Stimulated activated naive B cell treated with anti-CD40 and anti-IgM and Interleukin-4, amounts not matched to agents 10 μg/mL and 1 μg/mL and 100 μg/mL, for 72 hours (primary cell): Measurements from ENCODE around the gene TGFBR2.

Experiments
- ATAC-seq, 2 donors: fragments of 150-1000 bp; cut with Tn5 transposase; replicated peaks; 2 replicates each; pipeline ENCODE4 v1.10.0; 2021; ENCODE audit warnings: moderate library complexity in 1 of 2
- DNase-seq: peaks from one replicate; pipeline ENCODE4 v3.0.0; 2021
- H3K27ac Mint-ChIP-seq: one replicate; pipeline ENCODE4 v1.8.0; 2022; ENCODE audit warnings: mild to moderate bottlenecking, mixed read lengths
- H3K27me3 Mint-ChIP-seq, 2 donors: one replicate each; pipeline ENCODE4 v1.8.0; 2022; ENCODE audit warnings: mixed read lengths in 2 of 2
- H3K36me3 Mint-ChIP-seq, 2 donors: one replicate each; pipeline ENCODE4 v1.8.0; 2022; ENCODE audit warnings: mixed read lengths in 2 of 2, mild to moderate bottlenecking in 1 of 2
- H3K4me1 Mint-ChIP-seq, 2 donors: one replicate each; pipeline ENCODE4 v1.8.0; 2022; ENCODE audit warnings: mixed read lengths in 2 of 2, mild to moderate bottlenecking in 1 of 2
- H3K4me3 Mint-ChIP-seq, 2 donors: one replicate each; pipeline ENCODE4 v1.8.0; 2022; ENCODE audit warnings: mild to moderate bottlenecking in 2 of 2, mixed read lengths in 2 of 2, moderate library complexity in 1 of 2
- H3K9me3 Mint-ChIP-seq, 2 donors: one replicate each; pipeline ENCODE4 v1.8.0; 2022; ENCODE audit warnings: mixed read lengths in 2 of 2, mild to moderate bottlenecking in 1 of 2

Gene TGFBR2

GRCh38 chr3:30641416-30642251 lies 35.2 kb downstream of the TGFBR2 start:
- Mint-ChIP-seq H3K4me1 (peaks cover 60 to 88% of the 10 kb centered on the region in 2 donors), H3K27me3 (no peaks in the 10 kb centered on the region), H3K4me3 (peak overlapping the region; percentile 40 to 72), H3K27ac (peak overlapping the region; percentile 84), H3K9me3 (peaks cover 3 to 7% of the 10 kb centered on the region in 2 donors), H3K36me3 (peaks cover 30 to 45% of the 10 kb centered on the region in 2 donors)
- ATAC-seq (no peak), DNase-seq (no peak)

- peaks cover 52 to 87% of the 10 kb centered on the region in 2 donors for H3K4me1 Mint-ChIP-seq
- ATAC-seq: no peak
- no peak for DNase-seq
- peak overlapping the region; percentile 68 for H3K27ac Mint-ChIP-seq
- H3K27me3 Mint-ChIP-seq: no peaks in the 10 kb centered on the region
- H3K4me3 Mint-ChIP-seq: no peak overlapping the region
- H3K9me3 Mint-ChIP-seq: peaks cover 0 to 3% of the 10 kb centered on the region in 2 donors
- peaks cover 28 to 38% of the 10 kb centered on the region in 2 donors for H3K36me3 Mint-ChIP-seq
These were observed 36.5 kb downstream of the TGFBR2 start for GRCh38 chr3:30642849-30643361.

- peaks cover 52 to 87% of the 10 kb centered on the region in 2 donors for H3K4me1 Mint-ChIP-seq
- peak overlapping the region; percentile 44 to 71 for H3K4me3 Mint-ChIP-seq
- no peaks in the 10 kb centered on the region for H3K27me3 Mint-ChIP-seq
- ATAC-seq (peak; percentile 48 to 58), DNase-seq (peak; percentile 35)
- H3K9me3 Mint-ChIP-seq: peaks cover 0 to 3% of the 10 kb centered on the region in 2 donors
- H3K36me3 Mint-ChIP-seq: peaks cover 32 to 40% of the 10 kb centered on the region in 2 donors
- peak overlapping the region; percentile 68 for H3K27ac Mint-ChIP-seq
These were observed 37.5 kb downstream of the TGFBR2 start for GRCh38 chr3:30643763-30644462.

- Mint-ChIP-seq H3K27me3 (no peaks in the 10 kb centered on the region), H3K4me1 (peaks cover 54 to 87% of the 10 kb centered on the region in 2 donors), H3K27ac (peak overlapping the region; percentile 68), H3K36me3 (peaks cover 36 to 43% of the 10 kb centered on the region in 2 donors), H3K9me3 (peaks cover 0 to 3% of the 10 kb centered on the region in 2 donors), H3K4me3 (peak overlapping the region; percentile 44 to 71)
- peak; percentile 47 for DNase-seq
- peak; percentile 62 to 71 for ATAC-seq
These were observed 38.2 kb downstream of the TGFBR2 start for GRCh38 chr3:30644615-30645014.

- DNase-seq (no peak), ATAC-seq (no peak)
- peaks cover 0 to 3% of the 10 kb centered on the region in 2 donors for H3K9me3 Mint-ChIP-seq
- H3K27ac Mint-ChIP-seq: peak overlapping the region; percentile 68
- no peaks in the 10 kb centered on the region for H3K27me3 Mint-ChIP-seq
- H3K4me3 Mint-ChIP-seq: peak overlapping the region in 1 of 2 donors; percentile 44
- peaks cover 57 to 91% of the 10 kb centered on the region in 2 donors for H3K4me1 Mint-ChIP-seq
- H3K36me3 Mint-ChIP-seq: peaks cover 37 to 45% of the 10 kb centered on the region in 2 donors
These were observed 38.7 kb downstream of the TGFBR2 start for GRCh38 chr3:30645077-30645476.

- Mint-ChIP-seq H3K27me3 (no peaks in the 10 kb centered on the region), H3K4me3 (no peak overlapping the region), H3K9me3 (peaks cover 2 to 3% of the 10 kb centered on the region in 2 donors), H3K36me3 (peaks cover 47 to 56% of the 10 kb centered on the region in 2 donors), H3K27ac (peak overlapping the region; percentile 54), H3K4me1 (peaks cover 56 to 94% of the 10 kb centered on the region in 2 donors)
- ATAC-seq: no peak
- DNase-seq: no peak
These were observed 39.9 kb downstream of the TGFBR2 start for GRCh38 chr3:30646181-30646876.

- Mint-ChIP-seq H3K27me3 (no peaks in the 10 kb centered on the region), H3K9me3 (peaks cover 0 to 5% of the 10 kb centered on the region in 2 donors), H3K36me3 (peaks cover 51 to 58% of the 10 kb centered on the region in 2 donors), H3K4me1 (peaks cover 54 to 93% of the 10 kb centered on the region in 2 donors), H3K4me3 (no peak overlapping the region), H3K27ac (peak overlapping the region; percentile 11)
- no peak for ATAC-seq
- no peak for DNase-seq
These were observed 40.8 kb downstream of the TGFBR2 start for GRCh38 chr3:30646961-30647752.

GRCh38 chr3:30648670-30649357 lies 42.4 kb downstream of the TGFBR2 start:
- ATAC-seq: peak in 1 of 2 donors; percentile 35
- Mint-ChIP-seq H3K27me3 (no peaks in the 10 kb centered on the region), H3K27ac (peak overlapping the region; percentile 79), H3K4me1 (peaks cover 47 to 90% of the 10 kb centered on the region in 2 donors), H3K9me3 (peaks cover 0 to 5% of the 10 kb centered on the region in 2 donors), H3K36me3 (peaks cover 49 to 60% of the 10 kb centered on the region in 2 donors), H3K4me3 (peak overlapping the region; percentile 1 to 39)
- DNase-seq: no peak

- Mint-ChIP-seq H3K4me3 (peak overlapping the region; percentile 30 to 37), H3K4me1 (peaks cover 44 to 90% of the 10 kb centered on the region in 2 donors), H3K9me3 (peaks cover 0 to 5% of the 10 kb centered on the region in 2 donors), H3K36me3 (peaks cover 55 to 65% of the 10 kb centered on the region in 2 donors), H3K27me3 (no peaks in the 10 kb centered on the region), H3K27ac (peak overlapping the region; percentile 92)
- DNase-seq (no peak), ATAC-seq (peak; percentile 69 to 78)
These were observed 43.3 kb downstream of the TGFBR2 start for GRCh38 chr3:30649572-30650318.

- H3K4me1 Mint-ChIP-seq: peaks cover 49 to 90% of the 10 kb centered on the region in 2 donors
- H3K36me3 Mint-ChIP-seq: peaks cover 60 to 69% of the 10 kb centered on the region in 2 donors
- peak overlapping the region; percentile 26 for H3K27ac Mint-ChIP-seq
- ATAC-seq (no peak), DNase-seq (no peak)
- peaks cover 0 to 5% of the 10 kb centered on the region in 2 donors for H3K9me3 Mint-ChIP-seq
- no peak overlapping the region for H3K4me3 Mint-ChIP-seq
- no peaks in the 10 kb centered on the region for H3K27me3 Mint-ChIP-seq
These were observed 44.1 kb downstream of the TGFBR2 start for GRCh38 chr3:30650348-30650995.

GRCh38 chr3:30654269-30654668 lies 47.9 kb downstream of the TGFBR2 start:
- no peaks in the 10 kb centered on the region for H3K27me3 Mint-ChIP-seq
- peak overlapping the region; percentile 84 for H3K27ac Mint-ChIP-seq
- peaks cover 0 to 5% of the 10 kb centered on the region in 2 donors for H3K9me3 Mint-ChIP-seq
- no peak for ATAC-seq
- no peak for DNase-seq
- peak overlapping the region; percentile 64 to 68 for H3K4me3 Mint-ChIP-seq
- H3K4me1 Mint-ChIP-seq: peaks cover 54 to 91% of the 10 kb centered on the region in 2 donors
- peaks cover 60 to 73% of the 10 kb centered on the region in 2 donors for H3K36me3 Mint-ChIP-seq
